Ovary (tissue), 9 donors: ENCODE results near the gene NRCAM. TPM values are rescaled to one million over a fixed set of nuclear protein-coding genes. Genes with fewer than 3 reads are reported as not detected.

Experiments
- DNase-seq, 5 donors: peaks; one replicate each; pipeline ENCODE4 v3.0.0-alpha.2; 2019 to 2020
- H3K27ac ChIP-seq, 2 donors: fragments of 200-600 bp; one replicate each; pipeline versions ENCODE4 v1.5.1 to v1.8.0; 2019 to 2022
- H3K27me3 ChIP-seq: fragments of 200-600 bp; one replicate; pipeline ENCODE4 v1.8.0; 2022
- H3K36me3 ChIP-seq: fragments of 200-600 bp; sonication (generic); one replicate; pipeline ENCODE4 v1.5.1; 2019
- H3K4me1 ChIP-seq: one replicate; pipeline ENCODE4 v1.8.1; 2013; ENCODE audit warnings: mild to moderate bottlenecking, moderate library complexity; ENCODE audit not compliant: insufficient read depth
- H3K4me3 ChIP-seq: fragments of 200-600 bp; sonication (generic); one replicate; pipeline ENCODE4 v1.5.1; 2017
- H3K9me3 ChIP-seq, 2 donors: fragments of 200-600 bp in 1 of 2; sonication (generic) in 1 of 2; one replicate each; pipeline versions ENCODE4 v1.5.1 to v1.8.1; 2013 to 2019; ENCODE audit warnings: mild to moderate bottlenecking in 1 of 2, moderate library complexity in 1 of 2
- CTCF ChIP-seq, 3 donors: fragments of 450-650 bp in 2 of 3; fragments of 200-600 bp in 1 of 3; IDR thresholded peaks; one replicate each; pipeline versions ENCODE4 v1.5.1 to v1.8.0; 2016 to 2022; ENCODE audit warnings: antibody characterized with exemption in 3 of 3, mild to moderate bottlenecking in 1 of 3
- EP300 ChIP-seq: sonication (generic); formaldehyde crosslinking; IDR thresholded peaks from one replicate; pipeline ENCODE4 v1.6.1; 2017; ENCODE audit warnings: antibody characterized with exemption
- POLR2A ChIP-seq: fragments of 450-650 bp; IDR thresholded peaks from one replicate; pipeline ENCODE4 v1.6.1; 2017; ENCODE audit warnings: antibody characterized with exemption, mild to moderate bottlenecking, moderate library complexity
- WGBS, 3 donors: extraction: QIAGEN DNeasy Blood & Tissue Kit in 1 of 3; methylation state at CpG; one replicate each; pipeline versions ENCODE4 v1.1.5 to v1.1.7; 2013 to 2017; 5-methylcytosine and 5-hydroxymethylcytosine counted together
- intact Hi-C, 4 donors: fragments of 100-400 bp; cut with DNase I; formaldehyde crosslinking; loops; one replicate each; pipeline versions ENCODE4 v1.11.0 to v1.15.1; 2022 to 2023
- polyA plus RNA-seq, 2 donors: library from polyadenylated mRNA; stranded (reverse); fragments of 200-250 nt in 1 of 2; fragments of 350-450 nt in 1 of 2; fragmentation: Illumina TruSeq in 1 of 2; extraction: RNeasy Lipid Tissue Mini Kit (QIAGEN cat#74804) in 1 of 2; gene quantifications; one replicate each; pipeline ENCODE4 v1.2.3, GENCODE V29; 2013 to 2014
- total RNA-seq, 7 donors: library from RNA; depleted of rRNA in 2 of 7; stranded (reverse); fragments of >200 nt in 2 of 7; fragmentation: NEBNext Ultra II Directional in 3 of 7; extraction: Animal tissue kit (Norgen Biotek cat#: 25700) in 3 of 7; gene quantifications; one replicate each; pipeline versions ENCODE4 v1.1.0 to v1.2.4, GENCODE V29; 2016 to 2023
- donor health status: DM: no; HTN: no; CAD: no; lungs with moderate emphysema.
- donor health status: DM: no; HTN: no; CAD: no.
- donor health status: Bipolar disorder and iron deficiency.
- donor health status: DM: yes; HTN: yes; CAD: no.
- donor health status: DM: no; HTN: no; CAD: no.
- donor health status: DM: yes; HTN: yes; CAD: no.

The NRCAM gene
- total and polyA plus RNA-seq, 9 donors, result 0.61 to 14.8 (median 2.8) TPM

- Histone ChIP-seq H3K4me1 (no peaks in the 10 kb centered on the region), H3K27ac (no peak overlapping the region), H3K4me3 (no peak overlapping the region), H3K9me3 (no peaks in the 10 kb centered on the region), H3K36me3 (no peaks in the 10 kb centered on the region), H3K27me3 (no peaks in the 10 kb centered on the region)
- TF ChIP-seq EP300 (no peak), CTCF (IDR thresholded peaks at IDR 0.05) (no peak), POLR2A (no peak)
- intact Hi-C loops, result no loop called here
- WGBS, 3 donors, result 82 to 94% (median 84%) methylated on average over 2 of the region's 2 CpGs
- no peak for DNase-seq
Observed at GRCh38 chr7:108225531-108226181, 230.6 kb downstream of the NRCAM start.

GRCh38 chr7:108224387-108224786 lies 231.8 kb downstream of the NRCAM start:
- TF ChIP-seq EP300, result no peak
- TF ChIP-seq CTCF (IDR thresholded peaks at IDR 0.05), result no peak
- no peak for TF ChIP-seq POLR2A
- intact Hi-C loops, result no loop called here
- Histone ChIP-seq H3K4me1 (no peaks in the 10 kb centered on the region), H3K27ac (no peak overlapping the region), H3K9me3 (no peaks in the 10 kb centered on the region), H3K27me3 (no peaks in the 10 kb centered on the region), H3K36me3 (no peaks in the 10 kb centered on the region), H3K4me3 (no peak overlapping the region)
- no peak for DNase-seq
- 94 to 99% (median 98%) methylated on average over 1 of the region's 1 CpG for WGBS, 3 donors

- TF ChIP-seq POLR2A (no peak), EP300 (no peak), CTCF (IDR thresholded peaks at IDR 0.05) (no peak)
- WGBS, 3 donors, result 45 to 55% (median 49%) methylated on average over 7 of the region's 7 CpGs
- intact Hi-C loops, result no loop called here
- no peak for DNase-seq
- Histone ChIP-seq H3K27me3 (no peaks in the 10 kb centered on the region), H3K9me3 (no peaks in the 10 kb centered on the region), H3K36me3 (no peaks in the 10 kb centered on the region), H3K4me3 (no peak overlapping the region), H3K27ac (no peak overlapping the region), H3K4me1 (no peaks in the 10 kb centered on the region)
Observed at GRCh38 chr7:108222236-108222892, 233.9 kb downstream of the NRCAM start.

GRCh38 chr7:108211382-108212201 lies 244.6 kb downstream of the NRCAM start:
- Histone ChIP-seq H3K27ac (no peak overlapping the region), H3K36me3 (no peaks in the 10 kb centered on the region), H3K4me1 (no peaks in the 10 kb centered on the region), H3K9me3 (no peaks in the 10 kb centered on the region), H3K4me3 (no peak overlapping the region), H3K27me3 (no peaks in the 10 kb centered on the region)
- intact Hi-C loops, result no loop called here
- WGBS, 3 donors, result 79 to 86% (median 82%) methylated on average over 7 of the region's 7 CpGs
- TF ChIP-seq EP300 (no peak), POLR2A (no peak), CTCF (IDR thresholded peaks at IDR 0.05) (no peak)
- DNase-seq, result no peak
